DOHH2 (cell line): Measurements from ENCODE around the gene FAM184A.
"Not testable (repeated sequence)": the region's sequence is repeated elsewhere in the genome, so short reads cannot be mapped to it uniquely, and the experiment has no call there.

ENCODE experiments used
- H3F3A ChIP-seq: fragments of 200-600 bp; sonication (generic), shearing (Covaris generic); 2 replicates; pipeline ENCODE4 v1.6.0; 2016; ENCODE audit warnings: antibody characterized with exemption, mild to moderate bottlenecking; ENCODE audit not compliant: control insufficient read depth, insufficient read depth
- H3K27ac ChIP-seq: fragments of 200-600 bp; sonication (generic); 2 replicates; pipeline ENCODE4 v1.5.1; 2014; ENCODE audit warnings: low read depth, mild to moderate bottlenecking, low read length, moderate library complexity
- H3K27me3 ChIP-seq: fragments of 200-600 bp; sonication (generic); 2 replicates; pipeline ENCODE4 v1.6.1; 2014; ENCODE audit warnings: mild to moderate bottlenecking, low read length, mixed read lengths; ENCODE audit not compliant: control insufficient read depth
- H3K36me3 ChIP-seq: fragments of 200-600 bp; sonication (generic); 2 replicates; pipeline ENCODE4 v1.6.1; 2014; ENCODE audit warnings: mild to moderate bottlenecking, low read length, moderate library complexity, mixed read lengths; ENCODE audit not compliant: control insufficient read depth
- H3K4me1 ChIP-seq: fragments of 200-600 bp; sonication (generic); 2 replicates; pipeline ENCODE4 v1.6.1; 2014; ENCODE audit warnings: mild to moderate bottlenecking, low read length, mixed read lengths; ENCODE audit not compliant: control insufficient read depth
- H3K4me2 ChIP-seq: fragments of 200-600 bp; sonication (generic); 2 replicates; pipeline ENCODE4 v1.6.0; 2014; ENCODE audit warnings: mild to moderate bottlenecking, low read length, moderate library complexity
- H3K4me3 ChIP-seq: fragments of 200-600 bp; sonication (generic); 2 replicates; pipeline ENCODE4 v1.5.1; 2014; ENCODE audit warnings: mild to moderate bottlenecking, low read length, mixed read lengths
- H3K79me2 ChIP-seq: fragments of 200-600 bp; sonication (generic); 2 replicates; pipeline ENCODE4 v1.6.1; 2014; ENCODE audit warnings: mild to moderate bottlenecking, low read length, mixed read lengths; ENCODE audit not compliant: control insufficient read depth
- H3K9me2 ChIP-seq: fragments of 200-600 bp; sonication (generic); replicated peaks from 2 replicates; pipeline ENCODE4 v1.6.1; 2014; ENCODE audit warnings: mild to moderate bottlenecking, low read length, mixed read lengths; ENCODE audit not compliant: control insufficient read depth
- H3K9me3 ChIP-seq: fragments of 200-600 bp; sonication (generic); 2 replicates; pipeline ENCODE4 v1.6.1; 2014; ENCODE audit warnings: antibody characterized with exemption, low read length, mixed read lengths; ENCODE audit not compliant: control insufficient read depth, insufficient read depth
- H4K20me1 ChIP-seq: fragments of 200-600 bp; sonication (generic); 2 replicates; pipeline ENCODE4 v1.6.0; 2014; ENCODE audit warnings: low read depth, mild to moderate bottlenecking, antibody characterized with exemption, low read length, moderate library complexity; ENCODE audit not compliant: control insufficient read depth, insufficient read depth
- EZH2phosphoT487 ChIP-seq: fragments of 200-600 bp; sonication (generic); IDR thresholded peaks from 2 replicates; pipeline ENCODE4 v1.6.1; 2017; ENCODE audit warnings: borderline replicate concordance, mild to moderate bottlenecking, antibody characterized with exemption, low read length, moderate library complexity, mixed read lengths
- TF ChIP-seq, protein P1 (sequence below): fragments of 200-600 bp; sonication (generic); IDR thresholded peaks from one replicate; pipeline ENCODE4 v1.5.1; 2014; ENCODE audit warnings: antibody characterized with exemption, mild to moderate bottlenecking, low read depth, low read length; ENCODE audit not compliant: poor library complexity, severe bottlenecking

Gene FAM184A

DNA sequence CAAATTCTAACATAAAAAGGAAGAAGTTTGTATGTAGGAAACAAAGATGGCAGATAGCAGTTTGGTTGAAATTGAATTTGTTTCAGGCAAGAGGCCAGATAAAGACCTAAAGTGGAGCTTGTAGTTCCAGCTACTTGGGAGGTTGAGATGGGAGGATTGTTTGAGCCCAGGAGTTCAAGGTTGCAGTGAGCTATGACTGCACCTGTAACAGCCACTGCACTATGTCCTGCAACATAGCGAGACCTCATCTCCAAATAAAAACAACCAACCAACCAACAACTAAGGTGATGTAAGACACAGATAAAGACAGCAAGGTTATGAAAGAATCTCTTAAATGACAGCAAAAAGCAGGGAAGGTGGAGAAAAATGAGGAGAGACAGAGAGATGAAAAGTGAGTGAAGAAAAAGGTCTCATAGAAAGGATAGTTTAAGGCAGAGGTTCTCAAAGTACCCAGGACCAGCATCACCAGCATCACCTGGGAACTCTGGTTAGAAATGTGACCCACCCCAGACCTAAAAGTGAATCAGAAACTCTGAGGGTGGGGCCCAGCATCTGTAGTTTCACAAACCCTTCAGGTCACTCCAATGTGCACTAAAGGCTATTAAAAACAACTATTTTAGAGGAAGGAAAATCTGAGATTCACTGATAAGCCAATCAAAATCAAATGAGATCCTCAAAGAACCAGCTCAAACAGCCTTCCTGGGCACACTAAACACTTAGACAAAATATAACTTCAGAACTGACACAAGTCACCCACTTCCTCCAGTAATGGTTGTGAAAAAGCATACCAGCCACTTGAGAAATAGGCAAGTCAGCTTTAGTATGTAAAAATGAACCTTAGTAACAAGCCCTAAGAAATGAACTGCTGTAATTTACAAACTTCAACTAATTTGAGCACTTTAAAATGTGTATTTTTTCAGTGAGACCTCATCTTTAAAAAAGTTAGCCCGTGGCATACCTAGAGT, 57.6 kb downstream of the FAM184A start:
- Histone ChIP-seq H3K27me3 (no peaks in the 10 kb centered on the region), H3K9me3 (no peaks in the 10 kb centered on the region), H3K4me3 (no peak overlapping the region), H3K4me2 (no peak overlapping the region), H3K36me3 (no peaks in the 10 kb centered on the region), H3K9me2 (no peaks in the 10 kb centered on the region; the same call in 1 of the 2 replicates), H4K20me1 (no peaks in the 10 kb centered on the region), H3K79me2 (no peaks in the 10 kb centered on the region), H3F3A (no peaks in the 10 kb centered on the region), H3K27ac (no peak overlapping the region), H3K4me1 (peaks cover 14% of the 10 kb centered on the region)
- no peak for TF ChIP-seq EZH2phosphoT487
- TF ChIP-seq, protein P1, sequence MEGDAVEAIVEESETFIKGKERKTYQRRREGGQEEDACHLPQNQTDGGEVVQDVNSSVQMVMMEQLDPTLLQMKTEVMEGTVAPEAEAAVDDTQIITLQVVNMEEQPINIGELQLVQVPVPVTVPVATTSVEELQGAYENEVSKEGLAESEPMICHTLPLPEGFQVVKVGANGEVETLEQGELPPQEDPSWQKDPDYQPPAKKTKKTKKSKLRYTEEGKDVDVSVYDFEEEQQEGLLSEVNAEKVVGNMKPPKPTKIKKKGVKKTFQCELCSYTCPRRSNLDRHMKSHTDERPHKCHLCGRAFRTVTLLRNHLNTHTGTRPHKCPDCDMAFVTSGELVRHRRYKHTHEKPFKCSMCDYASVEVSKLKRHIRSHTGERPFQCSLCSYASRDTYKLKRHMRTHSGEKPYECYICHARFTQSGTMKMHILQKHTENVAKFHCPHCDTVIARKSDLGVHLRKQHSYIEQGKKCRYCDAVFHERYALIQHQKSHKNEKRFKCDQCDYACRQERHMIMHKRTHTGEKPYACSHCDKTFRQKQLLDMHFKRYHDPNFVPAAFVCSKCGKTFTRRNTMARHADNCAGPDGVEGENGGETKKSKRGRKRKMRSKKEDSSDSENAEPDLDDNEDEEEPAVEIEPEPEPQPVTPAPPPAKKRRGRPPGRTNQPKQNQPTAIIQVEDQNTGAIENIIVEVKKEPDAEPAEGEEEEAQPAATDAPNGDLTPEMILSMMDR = no peak

- not testable (repeated sequence) for H3F3A ChIP-seq
Observed at GRCh38 chr6:119015165-119015564, 63.3 kb downstream of the FAM184A start.

DNA sequence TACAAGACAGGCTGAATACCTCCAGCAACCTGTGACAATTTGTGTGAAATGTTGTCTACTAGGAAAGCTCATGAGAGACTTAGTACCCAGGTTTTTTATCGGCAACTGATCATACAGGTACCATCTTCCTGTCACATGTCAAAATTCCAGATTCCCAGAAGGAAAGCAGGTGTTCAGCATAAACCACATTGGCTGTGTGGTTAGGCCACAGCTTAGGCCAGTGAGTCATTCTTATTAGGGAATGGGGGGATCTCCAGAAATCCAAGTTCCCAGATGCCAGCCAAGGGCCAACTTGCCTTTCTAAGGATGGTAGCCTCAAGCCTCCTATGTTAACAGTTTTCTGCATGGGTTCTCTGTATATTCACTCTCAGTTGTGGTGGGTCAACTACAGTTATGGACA, 65.9 kb downstream of the FAM184A start:
- no peak for TF ChIP-seq EZH2phosphoT487
- TF ChIP-seq, protein P1 = no peak
- H3K27me3 ChIP-seq = peaks cover 9% of the 10 kb centered on the region; the same call in 1 of the 2 replicates
- H3K9me2 ChIP-seq = no peaks in the 10 kb centered on the region
- no peak overlapping the region for H3K27ac ChIP-seq
- no peaks in the 10 kb centered on the region for H3K9me3 ChIP-seq
- H3K79me2 ChIP-seq = no peaks in the 10 kb centered on the region
- no peaks in the 10 kb centered on the region for H3F3A ChIP-seq
- H3K4me3 ChIP-seq = no peak overlapping the region
- H3K4me2 ChIP-seq = no peak overlapping the region
- no peaks in the 10 kb centered on the region for H3K4me1 ChIP-seq
- H3K36me3 ChIP-seq = no peaks in the 10 kb centered on the region
- no peaks in the 10 kb centered on the region for H4K20me1 ChIP-seq

More at GRCh38 chr6:119015165-119015564, 63.3 kb downstream of the FAM184A start:
- not testable (repeated sequence) for H3K27ac ChIP-seq, H3K4me2 ChIP-seq, H3K4me1 ChIP-seq, H3K4me3 ChIP-seq, H3K9me3 ChIP-seq, H3K36me3 ChIP-seq, H3K27me3 ChIP-seq, H4K20me1 ChIP-seq, H3K9me2 ChIP-seq, H3K79me2 ChIP-seq

DNA sequence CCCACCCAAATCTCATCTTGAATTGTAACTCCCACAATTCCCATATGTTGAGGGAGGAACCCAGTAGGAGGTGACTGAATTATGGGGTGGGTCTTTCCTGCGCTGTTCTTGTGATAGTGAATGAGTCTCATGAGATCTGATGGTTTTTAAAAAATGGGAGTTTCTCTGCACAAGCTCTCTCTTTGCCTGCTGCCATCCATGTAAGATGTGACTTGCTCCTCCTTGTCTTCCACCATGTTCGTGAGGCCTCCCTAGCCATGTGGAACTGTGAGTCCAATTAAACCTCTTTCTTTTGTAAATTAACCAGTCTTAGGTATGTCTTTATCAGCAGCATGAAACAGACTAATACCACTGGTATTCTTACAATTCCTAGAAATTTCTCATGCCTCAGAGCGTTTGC, 69.2 kb downstream of the FAM184A start:
- not testable (repeated sequence) for H3K4me2 ChIP-seq, H3K9me3 ChIP-seq, H3F3A ChIP-seq, H4K20me1 ChIP-seq, H3K4me1 ChIP-seq, H3K27me3 ChIP-seq, H3K4me3 ChIP-seq, H3K27ac ChIP-seq, H3K36me3 ChIP-seq, H3K9me2 ChIP-seq, H3K79me2 ChIP-seq
